GM12892 (cell line): ENCODE measurements around the gene SEC11C.

ENCODE experiments used
- POLR2A ChIP-seq: IDR thresholded peaks from 2 replicates; pipeline ENCODE4 v1.6.1; 2011; ENCODE audit warnings: low read depth, low read length, control low read depth
- POLR2AphosphoS5 ChIP-seq: IDR thresholded peaks from 2 replicates; pipeline ENCODE4 v1.6.1; 2011; ENCODE audit warnings: low read depth, low read length, control low read depth
- TAF1 ChIP-seq: IDR thresholded peaks from 2 replicates; pipeline ENCODE4 v1.6.1; 2011; ENCODE audit warnings: low read depth, mild to moderate bottlenecking, control low read depth, low read length, borderline replicate concordance

DNA sequence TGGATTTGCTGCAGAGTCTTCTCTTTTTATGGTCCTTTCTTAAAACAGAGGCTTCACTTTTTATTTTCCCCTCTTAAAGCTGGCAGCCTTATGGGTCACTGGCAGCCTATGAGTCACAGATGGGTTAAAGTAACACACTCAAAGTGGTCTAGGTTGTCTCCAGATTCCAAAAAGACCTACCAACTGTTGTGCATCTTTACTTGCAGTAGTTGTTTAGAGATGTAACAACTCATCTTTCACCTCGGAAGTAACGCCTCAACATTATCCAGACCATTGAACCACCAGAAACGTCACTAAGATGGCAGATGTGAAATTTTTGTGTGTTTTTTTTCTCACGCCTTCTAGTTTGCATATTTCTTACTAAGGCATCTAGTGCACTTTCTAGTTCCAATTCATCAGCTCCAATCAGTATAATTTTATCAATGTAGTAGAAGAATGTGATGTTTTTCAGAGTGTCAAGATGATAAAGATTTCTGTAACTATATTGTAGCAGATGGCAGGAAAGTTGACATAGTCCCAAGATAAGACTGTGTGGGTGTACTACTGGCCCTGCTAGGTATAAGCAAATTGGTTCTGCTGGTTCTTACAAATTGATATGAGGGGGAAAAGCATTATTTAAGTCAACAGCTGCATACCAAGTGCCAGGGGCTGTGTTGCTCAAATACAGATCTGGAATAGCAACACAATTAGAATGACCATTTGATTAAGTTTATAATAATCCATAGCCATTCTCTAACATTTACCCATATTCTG is 9.6 kb upstream of the SEC11C start:
- TF ChIP-seq POLR2A, result no peak
- no peak for TF ChIP-seq TAF1
- TF ChIP-seq POLR2AphosphoS5, result no peak
